Right ventricle myocardium superior (tissue), 1 donor: ENCODE results near the gene KIF9. TPM values are rescaled to one million over a fixed set of nuclear protein-coding genes. Genes with fewer than 3 reads are reported as not detected.
"Not testable (repeated sequence)": the region's sequence is repeated elsewhere in the genome, so short reads cannot be mapped to it uniquely, and the experiment has no call there.

ENCODE experiments used
- ATAC-seq: fragments of 200-7000 bp; cut with Tn5 transposase; one replicate; pipeline ENCODE4 v1.9.1; 2020; ENCODE audit warnings: mild to moderate bottlenecking; ENCODE audit not compliant: poor library complexity
- DNase-seq: peaks from one replicate; pipeline ENCODE4 v3.0.0-alpha.2; 2020
- intact Hi-C: fragments of 100-400 bp; cut with DNase I; formaldehyde crosslinking; loops from one replicate; pipeline ENCODE4 v1.11.2; 2022
- long read RNA-seq: library from polyadenylated mRNA; unstranded; transcript quantifications from one replicate; pipeline ENCODE4 v2.0.0, GENCODE V29; 2021
- total RNA-seq: library from RNA; stranded (reverse); fragmentation: NEBNext Ultra II Directional; extraction: Animal tissue kit (Norgen Biotek cat#: 25700); gene quantifications from one replicate; pipeline ENCODE4 v1.2.1, GENCODE V29; 2021
- donor health status: DM: no; HTN: yes; CAD: no; lungs with severe emphysema.

Gene KIF9, protein sequence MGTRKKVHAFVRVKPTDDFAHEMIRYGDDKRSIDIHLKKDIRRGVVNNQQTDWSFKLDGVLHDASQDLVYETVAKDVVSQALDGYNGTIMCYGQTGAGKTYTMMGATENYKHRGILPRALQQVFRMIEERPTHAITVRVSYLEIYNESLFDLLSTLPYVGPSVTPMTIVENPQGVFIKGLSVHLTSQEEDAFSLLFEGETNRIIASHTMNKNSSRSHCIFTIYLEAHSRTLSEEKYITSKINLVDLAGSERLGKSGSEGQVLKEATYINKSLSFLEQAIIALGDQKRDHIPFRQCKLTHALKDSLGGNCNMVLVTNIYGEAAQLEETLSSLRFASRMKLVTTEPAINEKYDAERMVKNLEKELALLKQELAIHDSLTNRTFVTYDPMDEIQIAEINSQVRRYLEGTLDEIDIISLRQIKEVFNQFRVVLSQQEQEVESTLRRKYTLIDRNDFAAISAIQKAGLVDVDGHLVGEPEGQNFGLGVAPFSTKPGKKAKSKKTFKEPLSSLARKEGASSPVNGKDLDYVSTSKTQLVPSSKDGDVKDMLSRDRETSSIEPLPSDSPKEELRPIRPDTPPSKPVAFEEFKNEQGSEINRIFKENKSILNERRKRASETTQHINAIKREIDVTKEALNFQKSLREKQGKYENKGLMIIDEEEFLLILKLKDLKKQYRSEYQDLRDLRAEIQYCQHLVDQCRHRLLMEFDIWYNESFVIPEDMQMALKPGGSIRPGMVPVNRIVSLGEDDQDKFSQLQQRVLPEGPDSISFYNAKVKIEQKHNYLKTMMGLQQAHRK
- 8.4 TPM for total RNA-seq
- long read RNA-seq, transcript KIF9-205 (3 exons, 633 nt) = major isoform, 6 of 11 reads
- long read RNA-seq, partial matches to known transcripts = 2 of 11 reads
- long read RNA-seq, other reads (novel, unspliced or antisense) = 2 of 11 reads

DNA sequence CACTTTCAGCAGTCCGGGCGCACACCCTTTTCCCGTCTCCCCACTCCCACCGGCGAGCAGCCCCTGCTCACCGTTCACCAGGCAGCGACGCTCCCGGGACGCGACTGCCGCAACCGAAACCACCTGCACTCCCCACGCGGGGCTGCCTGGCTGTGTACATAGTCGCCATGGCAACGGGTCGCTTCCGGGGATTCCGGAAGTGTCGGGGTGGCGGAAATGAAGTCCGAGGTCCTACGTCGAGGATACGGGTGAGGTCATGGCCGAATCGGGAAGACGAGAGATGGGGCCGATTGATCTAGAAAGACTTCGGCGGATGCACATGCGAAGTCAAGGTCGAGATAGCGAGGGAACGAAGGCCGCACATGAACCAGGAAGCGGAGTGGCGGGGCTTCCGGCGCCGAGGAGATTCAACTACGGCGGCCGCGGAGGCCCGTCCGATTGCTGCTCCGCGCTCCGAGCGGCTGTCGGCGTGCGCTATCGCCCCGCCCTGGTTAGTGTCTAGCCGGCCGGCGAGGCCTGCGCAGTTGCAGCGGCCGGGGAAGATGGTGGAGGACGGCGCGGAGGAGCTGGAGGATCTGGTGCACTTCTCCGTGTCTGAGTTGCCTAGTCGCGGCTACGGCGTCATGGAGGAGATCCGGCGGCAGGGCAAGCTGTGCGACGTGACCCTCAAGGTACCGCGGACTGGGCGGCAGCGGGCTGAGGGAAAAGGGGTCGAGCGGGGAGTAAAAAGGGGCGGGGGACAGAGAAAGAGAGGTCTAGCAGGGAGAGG, at the start of gene KIF9, which contains the start of gene KLHL18:
Gene KIF9, minus strand, starts transcription at position 376 of the 769 bp plus-strand sequence. CDS start 5,425 bp downstream, outside the sequence.
Gene KLHL18, plus strand, starts transcription at position 521 of the 769 bp plus-strand sequence. Its CDS starts 22 bp downstream, at position 543.
- ATAC-seq = peak; percentile 98
- peak; percentile 95 for DNase-seq
- intact Hi-C loops = no loop called here

DNA sequence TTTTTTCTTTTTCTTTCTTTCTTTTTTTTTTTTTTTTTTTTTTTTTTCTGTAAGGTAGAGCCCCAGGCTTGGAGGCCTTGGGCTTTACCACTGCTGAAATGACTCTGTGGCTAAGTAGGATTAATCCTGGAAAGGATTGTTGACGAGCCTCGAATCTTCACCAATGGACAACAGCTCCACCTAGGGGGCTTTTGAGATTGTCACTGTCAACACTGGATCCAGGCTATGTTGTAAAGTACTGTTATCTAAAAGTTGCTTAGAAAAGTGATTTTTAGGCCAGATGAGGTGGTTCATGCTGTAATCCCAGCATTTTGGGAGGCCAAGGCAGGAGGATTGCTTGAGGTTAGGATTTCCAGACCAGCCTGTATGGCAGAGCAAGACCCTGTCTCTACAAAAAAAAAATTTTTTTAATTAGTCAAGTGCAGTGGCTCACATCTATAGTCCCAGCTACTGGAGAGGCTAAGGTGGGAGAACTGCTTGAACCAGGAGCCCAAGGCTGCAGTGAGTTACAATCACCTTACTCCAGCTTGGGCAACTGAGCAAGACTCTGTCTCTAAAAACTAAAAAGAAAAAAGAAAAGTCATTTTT, 41.8 kb upstream of the KIF9 start:
- no peak for DNase-seq
- ATAC-seq = peak; percentile 95
- intact Hi-C loops = loop anchor here (5.0 kb wide), 1 partner anchor 72 kb away; no protein-coding TSS in a partner anchor

DNA sequence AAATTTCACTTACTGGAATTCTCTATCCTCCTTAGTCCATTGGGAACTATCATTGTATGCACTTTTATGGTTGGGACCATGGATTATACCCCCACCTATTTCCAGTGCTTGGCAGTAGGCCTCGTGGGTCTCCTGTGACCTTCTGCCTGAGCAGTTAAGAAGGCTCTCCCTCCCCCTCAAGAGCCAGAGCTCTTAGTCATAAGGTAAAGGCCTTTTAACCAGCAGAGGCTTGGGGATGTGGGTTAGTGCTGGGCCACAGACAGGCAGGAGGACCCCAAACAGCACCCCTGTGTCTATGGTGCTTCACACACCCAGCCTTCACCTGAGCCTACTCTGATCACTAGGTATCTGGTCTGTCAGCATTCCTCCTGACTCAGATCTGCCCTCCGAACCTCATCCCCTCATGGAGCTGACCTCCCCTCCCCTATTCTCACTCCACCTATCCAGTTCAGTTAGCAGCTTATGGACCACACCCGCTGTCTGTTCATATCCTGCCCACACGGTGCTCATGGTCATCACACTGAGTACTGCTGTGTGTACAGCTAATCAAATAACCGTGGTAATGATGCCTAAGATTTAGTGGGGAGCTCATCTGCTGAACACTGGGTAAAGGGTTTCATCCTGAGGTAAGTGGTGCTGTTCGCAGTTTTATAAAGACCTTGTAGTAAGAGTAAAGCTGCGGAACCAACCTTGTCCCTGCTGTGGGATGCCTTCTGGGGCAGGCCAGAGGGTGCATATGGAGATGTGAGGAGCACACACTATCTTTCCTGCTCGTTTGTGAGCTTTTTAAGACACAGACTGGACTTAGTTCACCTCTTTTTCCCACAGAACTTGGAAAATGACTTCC, 41.1 kb upstream of the KIF9 start:
- no peak for ATAC-seq
- intact Hi-C loops = loop anchor here (5.0 kb wide), 1 partner anchor 71 kb away; no protein-coding TSS in a partner anchor
- DNase-seq = no peak

DNA sequence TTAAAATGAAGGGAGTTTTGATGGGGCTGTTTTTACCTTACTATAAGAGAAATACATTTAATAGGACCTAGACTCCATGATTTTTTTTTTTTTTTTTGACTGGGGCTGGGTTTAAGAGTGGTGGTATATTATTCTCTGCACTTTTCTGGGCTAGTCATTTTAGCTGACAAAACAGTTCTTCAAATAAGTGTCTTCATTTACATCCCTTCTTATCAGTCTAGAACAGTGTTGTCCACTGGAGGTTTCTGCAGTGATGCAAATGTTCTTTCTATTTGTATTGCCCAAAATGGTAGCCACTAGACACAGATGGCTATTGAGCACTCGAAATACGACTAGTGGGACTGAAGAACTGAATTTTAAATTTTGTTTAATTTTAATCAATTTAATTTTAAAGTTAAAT, 37.4 kb upstream of the KIF9 start:
- intact Hi-C loops = loop anchor here (5.0 kb wide), 1 partner anchor 68 kb away; no protein-coding TSS in a partner anchor
- no peak for DNase-seq
- no peak for ATAC-seq

DNA sequence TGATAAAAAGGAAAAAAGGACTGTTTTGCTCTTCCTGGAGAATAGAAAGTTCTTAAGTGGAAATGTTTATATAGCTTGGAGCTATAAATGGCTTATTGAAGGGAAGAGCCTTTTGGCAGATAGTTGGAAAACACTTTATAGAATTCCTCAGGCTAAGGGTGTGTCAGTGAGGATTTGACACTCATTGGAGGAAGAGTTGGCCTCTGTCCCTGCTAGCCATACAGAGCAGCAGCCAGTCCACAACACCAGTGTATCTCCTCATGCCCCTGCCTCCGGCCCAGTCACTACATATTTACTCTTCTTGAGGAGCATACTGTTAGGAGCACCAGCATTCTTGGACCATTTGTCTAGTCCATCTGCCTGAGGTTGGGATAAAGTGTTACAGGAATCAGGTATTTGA, 36.3 kb upstream of the KIF9 start:
- ATAC-seq (peak; percentile 67), DNase-seq (no peak)
- intact Hi-C loops = no loop called here

DNA sequence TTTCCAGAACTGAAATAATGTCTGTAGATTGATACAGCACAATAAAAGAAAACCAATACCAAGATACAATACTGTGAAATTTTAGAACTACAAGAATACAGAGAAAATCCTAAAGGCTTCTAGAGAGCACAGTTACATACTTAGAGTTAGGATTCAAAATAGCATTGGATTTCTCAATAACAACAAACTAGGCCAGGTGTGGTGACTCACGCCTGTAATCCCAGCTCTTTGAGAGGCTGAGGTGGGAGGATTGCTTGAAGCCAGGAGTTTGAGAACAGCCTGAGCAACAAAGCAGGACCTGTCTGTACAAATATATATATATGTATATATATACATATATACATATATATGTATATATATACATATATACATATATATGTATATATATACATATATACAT, 33.6 kb upstream of the KIF9 start:
- DNase-seq, ATAC-seq, intact Hi-C loops: not testable (repeated sequence)

DNA sequence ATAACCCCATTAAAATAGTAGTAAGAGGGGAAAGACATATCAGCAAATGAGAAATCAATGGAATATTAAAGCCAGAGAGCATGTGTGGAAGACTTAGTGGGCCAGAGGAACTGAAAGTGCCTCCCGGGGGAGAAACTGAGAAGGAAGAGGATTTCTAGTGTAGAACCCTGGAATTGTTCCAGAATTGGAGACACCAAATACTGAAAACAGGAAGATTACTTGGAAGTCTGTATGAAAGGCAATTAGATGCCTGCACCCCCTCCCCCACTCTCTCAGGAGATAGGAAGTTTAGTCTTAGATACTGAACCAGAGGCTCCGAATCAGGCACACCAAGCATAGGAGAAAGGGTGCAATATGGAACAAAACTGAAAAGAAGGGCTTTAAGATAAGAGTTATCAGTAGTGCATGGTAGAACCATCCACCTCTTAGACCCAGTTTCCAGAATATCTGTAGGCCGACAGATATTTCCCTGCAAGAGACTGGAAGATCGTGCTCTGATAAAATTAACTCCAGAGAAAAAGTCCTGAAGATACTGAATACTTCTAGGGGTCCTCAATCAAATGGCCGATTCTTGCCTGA, 32.6 kb upstream of the KIF9 start:
- DNase-seq (peak; percentile 49), ATAC-seq (peak; percentile 55)
- intact Hi-C loops = no loop called here

DNA sequence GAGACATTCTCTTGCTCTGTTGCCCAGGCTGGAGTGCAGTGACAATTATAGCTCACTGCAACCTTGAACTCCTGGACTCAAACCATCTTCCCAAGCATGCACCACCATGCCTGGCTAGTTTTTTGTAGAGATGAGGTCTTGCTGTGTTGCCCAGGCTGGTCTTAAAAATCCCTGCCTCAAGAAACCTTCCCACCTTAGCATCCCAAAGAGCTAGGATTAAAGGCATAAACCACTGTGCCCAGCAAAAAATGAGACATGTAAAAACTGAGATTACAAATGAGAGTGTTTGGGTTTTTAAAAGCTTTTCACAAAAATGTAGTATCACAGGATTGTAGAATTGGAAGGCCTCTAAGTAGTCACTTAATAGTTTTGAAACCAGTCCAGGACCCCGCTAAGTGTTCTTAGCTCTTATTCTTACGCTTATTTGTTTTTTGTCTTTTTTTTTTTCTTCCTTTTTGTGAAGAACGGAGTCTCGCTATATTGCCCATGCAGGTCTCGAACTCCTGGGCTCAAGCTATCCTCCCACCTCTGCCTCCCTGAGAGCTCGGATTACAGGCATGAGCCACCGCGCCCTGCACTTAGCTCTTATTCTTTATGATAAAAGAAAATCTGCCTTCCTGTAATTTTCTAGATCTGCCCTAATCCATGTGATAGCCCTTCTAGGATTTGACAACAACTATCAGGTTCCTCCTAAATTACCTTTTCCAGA, 31.6 kb upstream of the KIF9 start:
- DNase-seq (no peak), ATAC-seq (no peak)
- intact Hi-C loops = no loop called here

DNA sequence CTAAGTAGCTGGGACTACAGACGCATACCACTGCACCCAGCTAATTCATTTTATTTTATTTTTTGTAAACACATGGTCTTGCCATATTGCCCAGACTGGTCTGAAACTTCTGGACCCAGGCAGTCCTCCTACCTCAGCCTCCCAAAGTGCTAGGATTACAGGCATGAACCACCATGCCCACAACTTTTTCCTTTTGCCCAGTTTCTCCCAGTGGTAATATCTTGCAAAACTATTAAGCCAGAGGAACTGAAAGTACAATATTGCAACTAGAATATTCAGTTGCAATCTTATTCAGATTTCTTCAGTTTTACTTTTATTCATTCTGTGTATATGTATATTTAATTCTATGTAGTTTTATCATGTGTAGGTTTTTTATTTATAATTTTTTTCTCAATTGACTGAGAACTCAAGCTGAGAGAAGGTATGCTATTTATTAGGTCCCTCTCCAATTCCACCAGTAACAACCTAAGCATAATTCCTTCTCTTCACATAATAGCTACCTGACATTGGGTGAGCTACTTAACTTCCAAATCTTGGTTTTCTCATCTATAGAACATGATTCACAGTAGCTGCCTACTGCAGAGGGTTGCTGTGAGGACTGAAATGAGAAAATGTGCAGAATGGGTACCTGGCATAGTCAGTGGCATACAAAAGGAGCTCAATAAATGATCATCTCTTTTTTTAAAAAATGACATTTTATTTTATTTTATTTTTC, 30.9 kb upstream of the KIF9 start:
- ATAC-seq = no peak
- no peak for DNase-seq
- intact Hi-C loops = no loop called here

DNA sequence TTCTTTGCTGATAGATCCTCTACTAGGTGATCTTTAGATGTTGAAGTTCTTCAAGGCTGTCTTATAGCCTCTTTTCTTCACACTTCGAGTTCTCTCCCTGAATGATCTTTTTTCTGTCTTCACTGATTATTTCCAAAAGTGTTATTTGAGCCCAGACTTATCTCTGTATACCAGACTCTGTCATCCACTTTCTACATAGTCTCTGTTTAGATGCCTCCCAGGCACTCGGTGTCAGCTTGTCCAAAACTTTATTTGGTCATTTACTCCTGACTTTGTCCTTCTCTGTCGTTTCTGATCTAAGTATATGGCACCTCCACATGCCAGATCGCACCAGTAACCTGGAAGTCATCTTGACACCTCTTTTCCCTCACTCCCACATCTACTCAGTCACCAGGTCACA, 27.8 kb upstream of the KIF9 start:
- no peak for DNase-seq

DNA sequence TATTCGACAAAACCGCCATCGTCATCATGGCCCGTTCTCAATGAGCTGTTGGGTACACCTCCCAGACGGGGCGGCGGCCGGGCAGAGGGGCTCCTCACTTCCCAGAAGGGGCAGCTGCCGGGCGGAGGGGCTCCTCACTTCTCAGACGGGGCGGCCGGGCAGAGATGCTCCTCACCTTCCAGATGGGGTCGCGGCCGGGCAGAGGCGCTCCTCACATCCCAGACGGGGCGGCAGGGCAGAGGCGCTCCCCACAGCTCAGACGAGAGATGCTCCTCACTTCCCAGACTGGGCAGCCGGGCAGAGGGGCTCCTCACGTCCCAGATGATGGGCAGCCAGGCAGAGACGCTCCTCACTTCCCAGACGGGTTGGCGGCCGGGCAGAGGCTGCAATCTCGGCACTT, 26.6 kb upstream of the KIF9 start:
- intact Hi-C loops, ATAC-seq, DNase-seq: not testable (repeated sequence)

More for the DNA sequence above, 27.8 kb upstream of the KIF9 start:
- intact Hi-C loops = no loop called here
- ATAC-seq = no peak

DNA sequence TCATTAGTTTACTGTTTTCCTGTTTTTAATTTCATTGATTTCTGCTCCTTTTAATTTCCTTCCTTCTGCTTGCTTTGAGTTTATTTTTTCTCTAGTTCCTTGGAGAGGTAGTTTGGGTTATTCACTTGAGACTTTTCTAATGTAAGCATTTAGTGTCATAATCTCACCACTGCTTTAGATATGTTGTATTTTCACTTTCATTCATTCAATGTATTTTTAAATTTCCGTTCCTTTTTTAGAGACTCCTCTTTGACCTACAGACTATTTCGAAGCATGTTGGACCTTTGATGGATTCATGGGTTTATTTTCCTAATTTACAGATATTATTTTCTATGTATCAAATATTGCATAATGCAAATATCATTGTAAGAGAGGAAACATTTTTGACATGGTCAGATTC, 23.4 kb upstream of the KIF9 start:
- ATAC-seq = no peak
- intact Hi-C loops = no loop called here
- no peak for DNase-seq

DNA sequence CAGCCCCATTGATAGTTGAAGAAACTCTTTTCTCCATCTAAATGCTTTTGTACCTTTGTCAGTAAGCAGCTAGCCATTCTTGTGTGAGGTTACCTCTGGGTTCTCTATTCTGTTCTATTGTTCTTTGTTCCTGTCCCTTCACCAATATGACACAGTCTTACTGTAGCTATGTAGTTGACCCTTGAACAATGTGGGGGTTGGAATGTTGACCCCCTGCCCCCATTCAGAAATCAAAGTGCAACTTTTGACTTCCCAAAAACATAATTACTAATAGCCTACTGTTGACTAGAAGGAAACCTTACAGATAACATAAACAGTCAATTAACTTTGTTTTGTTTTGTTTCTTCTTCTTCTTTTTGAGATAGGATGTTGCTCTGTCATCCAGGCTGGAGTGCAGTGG, 18.9 kb upstream of the KIF9 start:
- ATAC-seq (no peak), DNase-seq (no peak)
- intact Hi-C loops = no loop called here

DNA sequence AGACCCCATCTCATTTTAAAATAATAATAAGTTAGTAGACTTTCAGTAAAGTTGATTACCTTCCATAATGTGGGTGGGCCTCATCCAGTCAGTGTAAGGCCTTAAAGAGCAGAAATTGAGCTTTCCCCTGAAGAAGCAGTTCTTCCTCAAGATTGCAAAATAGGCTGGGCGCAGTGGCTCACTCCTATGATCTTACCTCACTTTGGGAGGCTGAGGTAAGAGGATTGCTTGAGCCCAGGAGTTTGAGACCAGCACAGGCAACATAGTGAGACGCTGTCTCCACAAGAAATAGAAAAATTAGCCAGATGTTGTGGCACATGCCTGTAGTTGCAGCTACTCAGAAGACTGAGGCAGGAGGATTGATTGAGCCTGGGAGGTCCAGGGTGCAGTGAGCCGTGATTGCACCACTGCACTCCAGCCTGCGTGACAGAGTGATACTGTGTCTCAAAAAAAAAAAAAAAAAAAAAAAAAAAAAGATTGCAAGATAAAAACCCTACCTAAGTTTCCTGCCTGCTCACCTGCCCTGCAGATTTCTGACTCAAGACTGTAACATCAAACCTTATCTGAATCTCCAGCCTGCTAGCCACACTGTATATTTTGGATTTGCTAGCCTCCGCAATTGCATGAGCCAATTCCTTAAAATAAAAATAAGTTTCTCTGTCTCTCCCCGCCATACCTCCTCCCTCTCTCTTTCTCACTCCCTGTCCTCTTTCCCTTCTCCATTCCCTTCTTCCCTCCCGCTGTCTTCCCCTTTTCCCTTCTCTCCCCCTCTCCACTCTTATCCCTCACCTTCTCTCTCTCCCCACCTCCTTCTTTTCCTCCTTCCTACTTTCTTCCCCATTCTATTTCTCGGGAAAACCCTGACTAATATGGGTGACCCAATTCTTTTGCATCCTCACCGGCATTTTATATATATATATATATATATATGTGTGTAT, 17.1 kb upstream of the KIF9 start:
- ATAC-seq = no peak
- DNase-seq = no peak
- intact Hi-C loops = no loop called here

DNA sequence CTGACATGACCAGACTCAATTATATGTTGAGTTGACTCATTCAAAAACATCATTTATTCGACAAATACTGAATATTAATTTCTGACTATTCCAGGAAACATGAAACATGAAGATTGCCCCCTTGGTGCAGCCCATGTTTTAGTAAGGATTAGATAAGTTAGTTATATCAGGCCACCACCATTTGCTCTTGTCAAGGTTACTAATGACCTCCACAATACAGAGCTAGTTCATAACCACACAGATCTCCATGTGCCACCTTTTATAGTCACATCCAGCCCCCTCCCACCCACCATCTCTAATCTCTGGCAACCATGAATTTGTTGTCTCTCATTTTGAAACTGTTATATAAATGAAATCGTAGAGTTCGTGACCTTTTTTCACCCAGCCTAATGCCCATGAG, 15.8 kb upstream of the KIF9 start:
- DNase-seq = no peak
- no peak for ATAC-seq
- intact Hi-C loops = no loop called here
